ENCODE measurements around the gene FRMD4A.

Gene FRMD4A

DNA sequence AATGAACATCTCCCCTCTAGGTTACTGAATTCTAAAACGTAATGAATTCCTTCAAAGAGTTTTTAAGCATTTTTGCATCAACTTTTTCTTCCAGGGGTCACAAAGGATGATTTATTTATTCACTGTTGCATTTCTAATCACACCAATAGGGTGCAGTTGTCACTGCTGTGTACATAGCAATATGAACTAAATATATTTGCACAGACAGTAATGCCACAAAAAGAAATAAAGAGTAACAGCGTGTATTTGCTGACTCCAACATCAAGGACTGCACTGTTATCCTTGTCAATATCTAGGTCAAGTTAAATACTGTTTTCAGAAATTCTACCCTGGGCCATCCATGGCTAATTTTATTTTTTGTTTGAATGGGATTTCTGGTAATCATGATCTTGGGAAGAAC lies 138.0 kb downstream of the FRMD4A start:
- no peak overlapping the region for H3K4me2 ChIP-seq (ENCODE audit: low read length)
- peaks cover 39% of the 10 kb centered on the region for H3K27me3 ChIP-seq (ENCODE audit: control insufficient read depth, low read length)

DNA sequence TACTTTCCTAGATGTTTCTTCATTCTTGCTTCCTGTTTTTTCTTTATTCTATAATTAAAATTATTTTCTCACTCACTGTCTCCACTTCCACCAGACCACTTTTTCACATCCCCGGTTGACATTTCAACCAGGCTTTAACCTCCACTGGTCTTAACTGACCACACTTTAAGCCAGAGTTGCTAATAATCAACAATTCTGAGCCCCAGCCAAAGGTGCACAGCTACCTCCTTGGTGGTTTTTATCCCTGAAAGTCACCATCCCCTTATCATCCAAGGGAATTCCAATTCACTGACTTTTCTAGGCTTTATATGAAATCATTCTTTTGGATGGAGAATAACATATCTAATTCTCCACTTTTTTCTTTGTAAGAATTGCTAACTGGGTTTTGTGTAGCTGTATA lies 138.9 kb downstream of the FRMD4A start:
- Histone ChIP-seq H3K27me3 (ENCODE audit: control insufficient read depth, low read length) (peaks cover 39% of the 10 kb centered on the region), H3K9me3 (ENCODE audit: control insufficient read depth, insufficient read depth, low read length) (no peaks in the 10 kb centered on the region), H3F3A (ENCODE audit: control insufficient read depth, insufficient read depth) (no peaks in the 10 kb centered on the region), H3K4me3 (ENCODE audit: low read length) (no peak overlapping the region), H3K79me2 (ENCODE audit: control insufficient read depth, low read length) (no peaks in the 10 kb centered on the region), H3K4me2 (ENCODE audit: low read length) (no peak overlapping the region), H3K27ac (ENCODE audit: low read depth, low read length) (no peak overlapping the region), H3K9me2 (replicated peaks; ENCODE audit: control insufficient read depth, low read length) (no peaks in the 10 kb centered on the region), H3K4me1 (ENCODE audit: control insufficient read depth, low read length) (peaks cover 4% of the 10 kb centered on the region), H3K36me3 (ENCODE audit: control insufficient read depth, low read length) (no peaks in the 10 kb centered on the region), H4K20me1 (ENCODE audit: control insufficient read depth, insufficient read depth, low read depth, low read length) (no peaks in the 10 kb centered on the region)
- TF ChIP-seq, protein P1, sequence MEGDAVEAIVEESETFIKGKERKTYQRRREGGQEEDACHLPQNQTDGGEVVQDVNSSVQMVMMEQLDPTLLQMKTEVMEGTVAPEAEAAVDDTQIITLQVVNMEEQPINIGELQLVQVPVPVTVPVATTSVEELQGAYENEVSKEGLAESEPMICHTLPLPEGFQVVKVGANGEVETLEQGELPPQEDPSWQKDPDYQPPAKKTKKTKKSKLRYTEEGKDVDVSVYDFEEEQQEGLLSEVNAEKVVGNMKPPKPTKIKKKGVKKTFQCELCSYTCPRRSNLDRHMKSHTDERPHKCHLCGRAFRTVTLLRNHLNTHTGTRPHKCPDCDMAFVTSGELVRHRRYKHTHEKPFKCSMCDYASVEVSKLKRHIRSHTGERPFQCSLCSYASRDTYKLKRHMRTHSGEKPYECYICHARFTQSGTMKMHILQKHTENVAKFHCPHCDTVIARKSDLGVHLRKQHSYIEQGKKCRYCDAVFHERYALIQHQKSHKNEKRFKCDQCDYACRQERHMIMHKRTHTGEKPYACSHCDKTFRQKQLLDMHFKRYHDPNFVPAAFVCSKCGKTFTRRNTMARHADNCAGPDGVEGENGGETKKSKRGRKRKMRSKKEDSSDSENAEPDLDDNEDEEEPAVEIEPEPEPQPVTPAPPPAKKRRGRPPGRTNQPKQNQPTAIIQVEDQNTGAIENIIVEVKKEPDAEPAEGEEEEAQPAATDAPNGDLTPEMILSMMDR (IDR thresholded peaks at IDR 0.05; ENCODE audit: low read depth, low read length, poor library complexity, severe bottlenecking), result no peak
- no peak for TF ChIP-seq EZH2phosphoT487 (IDR thresholded peaks at IDR 0.05; ENCODE audit: borderline replicate concordance, low read length)

More for the DNA sequence above, 138.0 kb downstream of the FRMD4A start:
- H3K4me1 ChIP-seq (ENCODE audit: control insufficient read depth, low read length), result 0 out of 2 replicates have a peak, but pooled peaks cover 2% of the 10 kb centered on the region
- TF ChIP-seq, protein P1 (IDR thresholded peaks at IDR 0.05; ENCODE audit: low read depth, low read length, poor library complexity, severe bottlenecking), result no peak
- no peak for TF ChIP-seq EZH2phosphoT487 (IDR thresholded peaks at IDR 0.05; ENCODE audit: borderline replicate concordance, low read length)
- H3K27ac ChIP-seq (ENCODE audit: low read depth, low read length), result no peak overlapping the region
- no peaks in the 10 kb centered on the region for H3K9me2 ChIP-seq (replicated peaks; ENCODE audit: control insufficient read depth, low read length)
- H4K20me1 ChIP-seq (ENCODE audit: control insufficient read depth, insufficient read depth, low read depth, low read length), result no peaks in the 10 kb centered on the region
- H3F3A ChIP-seq (ENCODE audit: control insufficient read depth, insufficient read depth), result no peaks in the 10 kb centered on the region
- no peaks in the 10 kb centered on the region for H3K79me2 ChIP-seq (ENCODE audit: control insufficient read depth, low read length)
- no peaks in the 10 kb centered on the region for H3K36me3 ChIP-seq (ENCODE audit: control insufficient read depth, low read length)
- H3K9me3 ChIP-seq (ENCODE audit: control insufficient read depth, insufficient read depth, low read length), result no peaks in the 10 kb centered on the region
- H3K4me3 ChIP-seq (ENCODE audit: low read length), result no peak overlapping the region

DNA sequence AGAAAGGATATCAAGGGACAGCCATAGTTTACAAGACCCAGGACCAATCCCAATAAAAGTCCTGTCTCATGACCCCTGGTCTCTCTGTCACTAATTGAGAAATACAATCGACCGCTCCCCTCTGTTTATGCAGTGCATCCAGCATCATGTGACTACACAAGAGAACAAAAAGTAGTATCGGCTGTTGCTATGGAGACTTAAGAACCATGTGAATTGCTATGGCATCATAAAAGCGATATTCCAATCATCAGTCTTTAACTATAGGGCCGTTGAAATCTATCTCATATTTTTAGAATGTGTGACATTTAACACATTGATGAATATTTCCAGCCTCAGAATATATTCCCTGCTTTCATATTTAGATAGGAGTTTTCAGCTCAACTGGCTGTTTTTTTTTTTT lies 139.3 kb downstream of the FRMD4A start:
- Histone ChIP-seq H3K4me2 (ENCODE audit: low read length) (no peak overlapping the region), H3K4me3 (ENCODE audit: low read length) (no peak overlapping the region), H3F3A (ENCODE audit: control insufficient read depth, insufficient read depth) (no peaks in the 10 kb centered on the region), H3K9me3 (ENCODE audit: control insufficient read depth, insufficient read depth, low read length) (no peaks in the 10 kb centered on the region), H3K36me3 (ENCODE audit: control insufficient read depth, low read length) (no peaks in the 10 kb centered on the region), H3K79me2 (ENCODE audit: control insufficient read depth, low read length) (no peaks in the 10 kb centered on the region), H3K27ac (ENCODE audit: low read depth, low read length) (no peak overlapping the region), H4K20me1 (ENCODE audit: control insufficient read depth, insufficient read depth, low read depth, low read length) (no peaks in the 10 kb centered on the region), H3K27me3 (ENCODE audit: control insufficient read depth, low read length) (peaks cover 35% of the 10 kb centered on the region), H3K4me1 (ENCODE audit: control insufficient read depth, low read length) (peaks cover 8% of the 10 kb centered on the region), H3K9me2 (replicated peaks; ENCODE audit: control insufficient read depth, low read length) (no peaks in the 10 kb centered on the region)
- TF ChIP-seq, protein P1 (IDR thresholded peaks at IDR 0.05; ENCODE audit: low read depth, low read length, poor library complexity, severe bottlenecking), result no peak
- no peak for TF ChIP-seq EZH2phosphoT487 (IDR thresholded peaks at IDR 0.05; ENCODE audit: borderline replicate concordance, low read length)
